Stomach (tissue), 4 donors: Measurements from ENCODE around the gene TAAR2.

ENCODE experiments used
- CTCF ChIP-seq, 7 experiments: fragments of 450-650 bp in 4 of 7; fragments of 200-600 bp in 3 of 7; sonication (generic) in 3 of 7; IDR thresholded peaks; one replicate each; pipeline ENCODE4 v1.5.1; 2016 to 2019; ENCODE audit warnings: antibody characterized with exemption in 7 of 7, control low read depth in 2 of 7, mild to moderate bottlenecking in 1 of 7
- POLR2A ChIP-seq, 4 donors: fragments of 450-650 bp; IDR thresholded peaks; one replicate each; pipeline ENCODE4 v1.6.1; 2016; ENCODE audit warnings: antibody characterized with exemption in 4 of 4, control low read depth in 2 of 4, mild to moderate bottlenecking in 1 of 4, moderate library complexity in 1 of 4

GRCh38 chr6:132633362-132633761 lies 9.3 kb upstream of the TAAR2 start:
- TF ChIP-seq CTCF (IDR thresholded peaks at IDR 0.05) (no peak), POLR2A (IDR thresholded peaks at IDR 0.05) (no peak)
